ENCODE data around the gene COL16A1. TPM values are rescaled to one million over a fixed set of nuclear protein-coding genes. Genes with fewer than 3 reads are reported as not detected.

The COL16A1 gene
- total RNA-seq, 2 donors from 2014 or later = 7.4 to 9.9 TPM

GRCh38 chr1:31652891-31653499 lies 50.8 kb downstream of the COL16A1 start:
- Histone ChIP-seq H3K36me3 (ENCODE audit: control insufficient read depth, insufficient read depth, low read length) (no peaks in the 10 kb centered on the region), H3K27ac (ENCODE audit: low read depth, low read length) (no peak overlapping the region), H3K27me3 (ENCODE audit: control insufficient read depth, insufficient read depth, low read length, poor library complexity, severe bottlenecking) (no peaks in the 10 kb centered on the region), H3K9ac (ENCODE audit: extremely low read depth, low read length, poor library complexity, severe bottlenecking) (no peak overlapping the region), H3K4me1 (ENCODE audit: control insufficient read depth, insufficient read depth, low read length) (peaks cover 19% of the 10 kb centered on the region), H3K4me3 (ENCODE audit: low read length) (no peak overlapping the region), H3K9me3 (ENCODE audit: control insufficient read depth, low read length) (no peaks in the 10 kb centered on the region)
- TF ChIP-seq CTCF (conservative IDR thresholded peaks at IDR 0.05) = no peak
- Mint-ChIP-seq H3K27me3 (ENCODE audit: insufficient read depth) (peaks cover 1% of the 10 kb centered on the region), H3K27ac (no peak overlapping the region), H3K4me1 (peaks cover 23% of the 10 kb centered on the region), H3K4me3 (no peak overlapping the region), H3K9me3 (no peaks in the 10 kb centered on the region), H3K36me3 (ENCODE audit: low read depth) (no peaks in the 10 kb centered on the region)
- DNase-seq = no peak
- 68 to 90% methylated on average over 3 to 4 of the region's 4 CpGs for WGBS, 2 experiments (ENCODE audit: insufficient coverage in 1 of 2, insufficient read length in 1 of 2)

- Mint-ChIP-seq H3K27ac (no peak overlapping the region), H3K4me1 (peaks cover 27% of the 10 kb centered on the region), H3K27me3 (ENCODE audit: insufficient read depth) (peaks cover 1% of the 10 kb centered on the region), H3K9me3 (no peaks in the 10 kb centered on the region), H3K4me3 (no peak overlapping the region), H3K36me3 (ENCODE audit: low read depth) (no peaks in the 10 kb centered on the region)
- Histone ChIP-seq H3K4me3 (ENCODE audit: low read length) (no peak overlapping the region), H3K9ac (ENCODE audit: extremely low read depth, low read length, poor library complexity, severe bottlenecking) (no peak overlapping the region), H3K36me3 (ENCODE audit: control insufficient read depth, insufficient read depth, low read length) (no peaks in the 10 kb centered on the region), H3K9me3 (ENCODE audit: control insufficient read depth, low read length) (no peaks in the 10 kb centered on the region), H3K27ac (ENCODE audit: low read depth, low read length) (no peak overlapping the region), H3K27me3 (ENCODE audit: control insufficient read depth, insufficient read depth, low read length, poor library complexity, severe bottlenecking) (no peaks in the 10 kb centered on the region), H3K4me1 (ENCODE audit: control insufficient read depth, insufficient read depth, low read length) (peaks cover 19% of the 10 kb centered on the region)
- TF ChIP-seq CTCF (conservative IDR thresholded peaks at IDR 0.05) = no peak
- no peak for DNase-seq
- 82 to 83% methylated on average over 5 to 6 of the region's 6 CpGs for WGBS, 2 experiments (ENCODE audit: insufficient coverage in 1 of 2, insufficient read length in 1 of 2)
These were observed 52.1 kb downstream of the COL16A1 start for GRCh38 chr1:31651766-31652165.

- Mint-ChIP-seq H3K4me3 (no peak overlapping the region), H3K27ac (no peak overlapping the region)
These were observed 52.8 kb downstream of the COL16A1 start for GRCh38 chr1:31651089-31651420.

More at GRCh38 chr1:31651089-31651420, 52.8 kb downstream of the COL16A1 start:
- Mint-ChIP-seq H3K27me3 (ENCODE audit: insufficient read depth) (peaks cover 1% of the 10 kb centered on the region), H3K9me3 (no peaks in the 10 kb centered on the region), H3K36me3 (ENCODE audit: low read depth) (no peaks in the 10 kb centered on the region), H3K4me1 (peaks cover 23% of the 10 kb centered on the region)
- Histone ChIP-seq H3K9me3 (ENCODE audit: control insufficient read depth, low read length) (no peaks in the 10 kb centered on the region), H3K36me3 (ENCODE audit: control insufficient read depth, insufficient read depth, low read length) (no peaks in the 10 kb centered on the region), H3K27me3 (ENCODE audit: control insufficient read depth, insufficient read depth, low read length, poor library complexity, severe bottlenecking) (no peaks in the 10 kb centered on the region), H3K4me3 (ENCODE audit: low read length) (no peak overlapping the region), H3K9ac (ENCODE audit: extremely low read depth, low read length, poor library complexity, severe bottlenecking) (no peak overlapping the region), H3K4me1 (ENCODE audit: control insufficient read depth, insufficient read depth, low read length) (peaks cover 14% of the 10 kb centered on the region), H3K27ac (ENCODE audit: low read depth, low read length) (no peak overlapping the region)
- no peak for TF ChIP-seq CTCF (conservative IDR thresholded peaks at IDR 0.05)
- 77 to 96% methylated on average over 1 of the region's 1 CpG for WGBS, 2 experiments (ENCODE audit: insufficient coverage in 1 of 2, insufficient read length in 1 of 2)
- DNase-seq = no peak

Measured in endodermal cell (in vitro differentiated cells).